CD4-positive, alpha-beta T cell treated with Interleukin-1 beta for 1 hour (primary cell): Measurements from ENCODE around the gene AKAP6.

Experiments
- DNase-seq, 2 donors: peaks; one replicate each; pipeline ENCODE4 v3.0.0-alpha.2; 2020 to 2022

AKAP6 gene

GRCh38 chr14:32590157-32590556 lies 261.1 kb downstream of the AKAP6 start:
- no peak for DNase-seq

GRCh38 chr14:32593290-32593942 lies 264.3 kb downstream of the AKAP6 start:
- DNase-seq = no peak

GRCh38 chr14:32594766-32595165 lies 265.7 kb downstream of the AKAP6 start:
- no peak for DNase-seq

GRCh38 chr14:32595497-32595896 lies 266.4 kb downstream of the AKAP6 start:
- no peak for DNase-seq

DNA sequence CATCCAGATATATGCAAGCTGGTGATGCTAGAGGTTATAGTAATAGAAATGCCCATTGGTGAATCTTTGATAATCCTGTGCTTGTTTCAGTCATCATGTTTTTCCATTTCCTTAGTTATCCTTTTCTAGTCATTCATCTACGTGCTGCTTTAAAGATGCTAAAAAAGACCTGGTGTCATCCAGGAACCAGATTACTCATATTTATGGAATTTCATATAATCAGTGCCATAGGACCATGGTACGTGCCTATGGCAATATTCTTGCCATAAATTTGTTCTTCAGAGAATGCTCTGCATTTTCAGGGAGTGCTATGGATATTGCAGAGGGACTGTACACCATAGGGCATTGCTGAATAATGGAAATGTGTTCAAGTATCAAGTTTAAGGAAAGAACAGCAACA lies 267.3 kb downstream of the AKAP6 start:
- DNase-seq = no peak

- DNase-seq = no peak
Measured at GRCh38 chr14:32597771-32598170, 268.7 kb downstream of the AKAP6 start.

- DNase-seq = no peak
Measured at GRCh38 chr14:32601069-32601468, 272.0 kb downstream of the AKAP6 start.

DNA sequence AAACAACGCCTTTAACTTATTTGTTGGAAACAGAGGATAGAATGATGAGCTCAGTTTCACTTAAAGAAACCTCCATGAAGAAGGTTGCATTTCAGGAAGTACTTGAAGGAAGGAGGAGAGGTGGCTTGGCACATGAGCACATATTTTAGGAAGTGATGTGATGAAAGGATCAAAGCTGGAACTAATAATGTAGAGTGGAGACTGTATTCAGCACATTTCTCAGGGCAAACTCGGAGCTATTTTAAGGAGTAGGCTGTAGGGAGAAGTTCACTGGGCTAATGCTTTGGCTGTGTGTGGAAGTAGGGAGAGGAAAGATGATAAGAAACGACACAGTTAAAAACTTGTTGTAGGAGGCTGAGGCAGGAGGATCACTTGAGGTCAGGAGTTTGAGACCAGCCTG lies 272.8 kb downstream of the AKAP6 start:
- no peak for DNase-seq

DNA sequence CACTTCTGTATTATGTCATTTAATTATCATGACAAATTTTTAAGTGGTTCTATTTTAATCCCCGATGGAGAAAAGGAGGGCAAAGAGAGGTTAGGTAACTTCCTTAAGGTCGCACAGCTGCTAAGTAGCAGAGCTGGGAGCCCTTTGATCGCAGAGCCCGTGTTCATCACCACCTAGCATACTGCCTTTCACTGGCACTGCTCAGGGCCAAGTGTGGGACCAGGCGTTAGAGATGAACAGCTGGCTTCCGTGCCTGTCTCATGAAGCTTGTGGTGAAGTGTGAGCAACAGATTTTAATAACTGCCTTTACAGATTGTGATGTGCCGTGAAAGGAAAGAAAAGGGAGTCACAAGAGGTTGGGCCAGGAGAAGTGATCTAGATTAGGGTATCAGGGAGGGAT lies 273.6 kb downstream of the AKAP6 start:
- no peak for DNase-seq

DNA sequence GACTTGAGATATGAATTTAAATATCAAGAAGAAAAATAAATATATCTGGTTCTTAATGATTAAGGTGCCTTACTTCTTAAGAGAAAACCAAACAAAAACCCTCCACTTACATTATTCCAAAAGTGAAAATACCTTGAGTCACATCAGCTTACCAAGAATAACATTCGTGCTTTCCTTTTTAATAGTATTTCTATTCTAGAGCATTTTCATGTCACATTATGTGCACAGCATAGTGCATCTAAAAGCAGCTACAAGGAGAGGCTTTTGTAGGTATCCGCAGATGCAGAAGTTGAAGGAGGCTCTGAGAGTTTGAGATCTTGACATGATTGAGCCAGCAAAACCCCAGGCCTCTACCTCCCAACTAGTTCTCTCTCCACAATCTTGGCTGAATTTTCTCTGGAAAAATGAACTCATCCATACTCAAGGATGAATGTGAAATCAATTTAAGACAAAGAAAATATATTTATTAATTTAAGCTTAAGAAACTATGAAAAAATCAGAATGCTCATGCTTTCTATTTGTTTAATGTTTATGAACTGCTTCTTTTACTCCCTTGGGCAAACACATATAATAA lies 275.0 kb downstream of the AKAP6 start:
- no peak for DNase-seq

- no peak for DNase-seq
Measured at GRCh38 chr14:32606301-32606700, 277.2 kb downstream of the AKAP6 start.

- no peak for DNase-seq
Measured at GRCh38 chr14:32607399-32607798, 278.3 kb downstream of the AKAP6 start.

DNA sequence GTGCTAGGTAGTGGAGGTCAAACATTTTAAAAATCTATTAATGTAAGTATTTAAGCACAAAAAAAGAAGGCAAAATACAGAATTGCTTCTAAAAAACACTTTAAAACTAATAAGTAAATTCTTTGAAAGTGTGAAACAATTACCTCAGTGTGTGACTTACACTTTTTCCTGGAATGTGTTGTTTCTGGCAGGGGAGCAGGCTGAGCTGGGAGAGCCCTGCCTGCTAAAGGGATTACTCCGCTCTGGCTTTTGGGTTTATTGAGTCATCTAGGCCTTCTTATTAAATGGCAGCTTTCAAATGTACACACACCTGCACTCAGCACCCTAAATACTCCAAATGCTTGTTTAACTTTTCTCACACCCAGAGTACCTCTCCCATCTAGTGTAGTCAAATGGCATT lies 279.8 kb downstream of the AKAP6 start:
- no peak for DNase-seq

DNA sequence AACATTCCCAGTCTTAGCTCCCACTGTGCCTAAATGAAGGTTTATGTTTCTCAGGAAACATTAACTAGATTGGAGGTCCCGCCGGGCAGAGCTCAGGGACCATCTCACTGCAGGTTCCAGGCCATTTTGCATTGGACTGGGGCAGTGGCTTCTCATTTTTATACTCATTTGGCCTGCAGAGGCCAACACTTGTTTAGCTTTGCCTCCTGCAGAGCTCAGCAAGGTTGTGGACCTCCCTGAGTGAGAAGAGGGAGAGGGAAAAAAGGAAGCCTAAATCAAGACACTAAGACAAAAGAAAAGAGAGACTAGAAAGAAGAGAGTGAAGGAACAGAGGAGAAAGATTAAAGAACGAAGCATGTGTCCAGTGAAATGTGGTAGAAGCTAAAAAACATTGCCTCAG lies 280.3 kb downstream of the AKAP6 start:
- no peak for DNase-seq

GRCh38 chr14:32611752-32612151 lies 282.7 kb downstream of the AKAP6 start:
- DNase-seq = no peak

DNA sequence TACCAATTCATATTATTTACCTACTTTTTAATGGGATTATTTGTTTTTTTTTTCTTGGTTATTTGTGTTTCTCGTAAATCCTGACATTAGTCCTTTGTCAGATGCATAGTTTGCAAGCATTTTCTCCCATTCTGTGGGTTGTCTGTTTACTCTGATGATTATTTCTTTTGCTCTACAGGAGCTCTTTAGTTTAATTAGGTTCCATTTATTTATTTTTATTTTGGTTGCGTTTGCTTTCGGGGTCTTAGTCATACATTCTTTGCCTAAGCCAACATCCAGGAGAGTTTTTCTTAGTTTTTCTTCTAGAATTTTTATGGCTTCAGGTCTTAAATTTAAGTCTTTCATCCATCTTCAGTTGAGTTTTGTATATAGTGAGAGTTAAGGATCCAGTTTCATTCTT lies 289.9 kb downstream of the AKAP6 start:
- no peak for DNase-seq

GRCh38 chr14:32620303-32620702 lies 291.2 kb downstream of the AKAP6 start:
- no peak for DNase-seq

DNA sequence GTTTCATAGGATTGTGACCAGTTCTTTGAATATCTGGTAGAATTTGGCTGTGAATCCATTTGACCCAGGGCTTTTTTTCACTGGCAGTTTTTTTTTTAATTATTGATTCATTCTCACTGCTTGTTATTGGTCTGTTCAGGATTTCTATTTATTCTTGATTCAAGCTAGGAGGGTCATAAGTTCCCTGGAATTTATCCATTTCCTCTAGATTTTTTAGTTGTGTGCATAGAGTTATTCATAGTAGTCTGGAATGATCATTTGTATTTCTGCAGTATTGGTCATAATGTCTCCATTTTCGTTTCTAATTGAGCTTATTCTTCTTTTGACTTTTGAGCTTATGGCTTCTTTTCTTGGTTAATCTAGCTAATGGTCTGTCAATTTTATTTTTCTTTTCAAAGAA lies 291.6 kb downstream of the AKAP6 start:
- no peak for DNase-seq

- DNase-seq = no peak
Measured at GRCh38 chr14:32621585-32621984, 292.5 kb downstream of the AKAP6 start.

GRCh38 chr14:32622742-32623141 lies 293.6 kb downstream of the AKAP6 start:
- no peak for DNase-seq

DNA sequence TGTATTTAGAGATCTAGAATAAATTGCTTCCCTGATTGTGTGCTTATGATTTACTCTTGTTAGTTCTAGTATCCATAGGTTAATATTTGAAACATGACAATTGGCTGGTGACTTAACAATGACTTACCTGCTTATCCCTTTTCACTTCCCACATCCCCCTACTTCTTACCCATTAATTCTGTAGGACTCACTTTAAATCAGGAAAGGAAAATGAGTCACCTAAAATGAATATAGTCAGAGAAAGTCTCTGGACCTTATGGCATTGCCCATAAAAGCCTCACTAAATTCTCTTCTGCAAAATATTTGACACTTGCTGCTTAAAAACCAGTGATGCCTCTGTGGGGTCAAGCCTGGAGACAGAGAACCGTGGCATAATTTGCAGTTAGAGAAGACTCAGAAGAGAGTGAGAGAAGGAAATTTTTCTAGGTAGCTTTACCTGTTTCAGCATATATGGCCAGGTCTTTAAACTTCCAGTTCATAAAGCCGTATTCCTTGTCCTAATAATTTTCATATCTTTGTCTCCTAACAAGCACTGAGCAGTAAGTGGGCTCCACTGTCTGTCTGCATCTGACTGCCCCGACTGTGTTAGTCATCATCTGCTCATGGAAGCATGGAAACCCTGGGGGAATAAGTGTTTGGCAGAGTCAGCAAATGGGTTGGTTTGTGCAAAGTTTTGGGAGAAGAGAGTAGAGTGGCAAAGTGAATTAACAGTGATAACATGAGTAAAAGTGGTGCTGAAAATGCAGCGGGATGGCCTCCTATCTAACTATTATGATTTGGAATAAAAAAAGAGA lies 294.4 kb downstream of the AKAP6 start:
- no peak for DNase-seq

- no peak for DNase-seq
Measured at GRCh38 chr14:32625211-32625610, 296.1 kb downstream of the AKAP6 start.

- no peak for DNase-seq
Measured at GRCh38 chr14:32627545-32628298, 298.6 kb downstream of the AKAP6 start.

DNA sequence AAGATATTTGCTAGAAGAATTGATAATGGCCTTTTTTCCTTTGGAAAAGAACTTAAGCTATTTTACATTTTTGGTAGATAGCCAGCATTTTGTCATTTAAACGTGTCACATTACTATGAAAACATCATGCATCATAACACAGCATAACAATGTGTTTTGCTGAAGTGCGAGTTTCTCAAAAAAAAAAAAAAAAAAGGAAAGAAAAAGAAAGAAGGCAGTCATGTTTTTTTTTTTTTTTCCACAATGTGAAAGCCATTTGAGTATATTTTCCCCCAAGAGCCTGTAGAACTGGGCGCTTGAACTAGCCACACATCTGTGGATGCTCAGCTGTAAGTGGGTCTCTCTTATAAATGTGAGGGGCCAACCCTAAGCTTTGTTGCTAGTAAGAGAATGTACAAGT lies 300.1 kb downstream of the AKAP6 start:
- no peak for DNase-seq
